Kidney epithelial cell (primary cell): ENCODE data around the gene SDK2. TPM values are rescaled to one million over a fixed set of nuclear protein-coding genes. Genes with fewer than 3 reads are reported as not detected.

Source experiments
- DNase-seq: peaks from one replicate; pipeline ENCODE4 v3.0.0-alpha.2; 2010; ENCODE audit warnings: low read depth
- H3K27me3 ChIP-seq: 2 replicates; pipeline ENCODE4 v1.6.0; 2011; ENCODE audit warnings: low read length; ENCODE audit not compliant: control insufficient read depth, insufficient read depth
- H3K36me3 ChIP-seq: 2 replicates; pipeline ENCODE4 v1.5.1; 2011; ENCODE audit warnings: low read length; ENCODE audit not compliant: control insufficient read depth, insufficient read depth
- H3K4me3 ChIP-seq: 2 replicates; pipeline ENCODE4 v1.5.1; 2011; ENCODE audit warnings: low read depth, mild to moderate bottlenecking, control low read depth, low read length
- total RNA-seq: library from RNA; depleted of rRNA; stranded (reverse); fragments of >200 nt; gene quantifications from 2 replicates; pipeline ENCODE4 v1.2.3, GENCODE V29; 2015
- TF ChIP-seq, protein P1 (sequence below): IDR thresholded peaks from 2 replicates; pipeline ENCODE4 v1.5.1; 2011; ENCODE audit warnings: mild to moderate bottlenecking, moderate library complexity, low read length, control low read depth, inconsistent platforms; ENCODE audit not compliant: insufficient read depth, poor library complexity, severe bottlenecking

Gene SDK2
- total RNA-seq, 1 donor from 2014 or later, result 1.2 TPM

- no peak overlapping the region for H3K4me3 ChIP-seq
- no peaks in the 10 kb centered on the region for H3K36me3 ChIP-seq
- no peak for DNase-seq
- TF ChIP-seq, protein P1, sequence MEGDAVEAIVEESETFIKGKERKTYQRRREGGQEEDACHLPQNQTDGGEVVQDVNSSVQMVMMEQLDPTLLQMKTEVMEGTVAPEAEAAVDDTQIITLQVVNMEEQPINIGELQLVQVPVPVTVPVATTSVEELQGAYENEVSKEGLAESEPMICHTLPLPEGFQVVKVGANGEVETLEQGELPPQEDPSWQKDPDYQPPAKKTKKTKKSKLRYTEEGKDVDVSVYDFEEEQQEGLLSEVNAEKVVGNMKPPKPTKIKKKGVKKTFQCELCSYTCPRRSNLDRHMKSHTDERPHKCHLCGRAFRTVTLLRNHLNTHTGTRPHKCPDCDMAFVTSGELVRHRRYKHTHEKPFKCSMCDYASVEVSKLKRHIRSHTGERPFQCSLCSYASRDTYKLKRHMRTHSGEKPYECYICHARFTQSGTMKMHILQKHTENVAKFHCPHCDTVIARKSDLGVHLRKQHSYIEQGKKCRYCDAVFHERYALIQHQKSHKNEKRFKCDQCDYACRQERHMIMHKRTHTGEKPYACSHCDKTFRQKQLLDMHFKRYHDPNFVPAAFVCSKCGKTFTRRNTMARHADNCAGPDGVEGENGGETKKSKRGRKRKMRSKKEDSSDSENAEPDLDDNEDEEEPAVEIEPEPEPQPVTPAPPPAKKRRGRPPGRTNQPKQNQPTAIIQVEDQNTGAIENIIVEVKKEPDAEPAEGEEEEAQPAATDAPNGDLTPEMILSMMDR, result no peak
- no peaks in the 10 kb centered on the region for H3K27me3 ChIP-seq
These were observed 111.8 kb downstream of the SDK2 start for GRCh38 chr17:73532421-73532901.

GRCh38 chr17:73531158-73531557 lies 113.1 kb downstream of the SDK2 start:
- no peaks in the 10 kb centered on the region for H3K27me3 ChIP-seq
- DNase-seq, result no peak
- TF ChIP-seq, protein P1, result no peak
- no peaks in the 10 kb centered on the region for H3K36me3 ChIP-seq
- H3K4me3 ChIP-seq, result no peak overlapping the region

GRCh38 chr17:73528679-73529078 lies 115.6 kb downstream of the SDK2 start:
- TF ChIP-seq, protein P1, result no peak

DNA sequence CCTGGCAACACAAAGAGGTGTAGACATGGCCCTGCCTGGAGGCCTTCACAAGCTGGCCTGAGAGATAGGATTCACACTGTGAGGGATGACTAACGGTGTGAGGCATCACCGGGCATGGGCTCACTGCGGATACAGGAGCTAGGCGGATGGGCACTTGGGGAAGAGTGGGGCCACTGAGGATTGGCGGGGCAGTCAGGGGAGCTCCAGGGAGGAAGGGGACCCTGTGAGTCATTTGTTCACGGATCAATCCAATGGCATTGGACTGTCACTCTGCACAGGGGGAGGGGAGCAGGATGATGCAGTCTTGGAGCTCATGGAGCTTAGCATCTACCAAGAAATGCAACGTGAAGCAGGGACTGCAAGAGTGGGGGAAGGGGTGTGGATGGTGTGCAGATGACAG lies 117.3 kb downstream of the SDK2 start:
- Histone ChIP-seq H3K27me3 (no peaks in the 10 kb centered on the region), H3K36me3 (no peaks in the 10 kb centered on the region), H3K4me3 (no peak overlapping the region)
- DNase-seq, result no peak
- TF ChIP-seq, protein P1, result no peak

More at GRCh38 chr17:73528679-73529078, 115.6 kb downstream of the SDK2 start:
- H3K4me3 ChIP-seq, result no peak overlapping the region
- no peaks in the 10 kb centered on the region for H3K27me3 ChIP-seq
- no peaks in the 10 kb centered on the region for H3K36me3 ChIP-seq
- no peak for DNase-seq

DNA sequence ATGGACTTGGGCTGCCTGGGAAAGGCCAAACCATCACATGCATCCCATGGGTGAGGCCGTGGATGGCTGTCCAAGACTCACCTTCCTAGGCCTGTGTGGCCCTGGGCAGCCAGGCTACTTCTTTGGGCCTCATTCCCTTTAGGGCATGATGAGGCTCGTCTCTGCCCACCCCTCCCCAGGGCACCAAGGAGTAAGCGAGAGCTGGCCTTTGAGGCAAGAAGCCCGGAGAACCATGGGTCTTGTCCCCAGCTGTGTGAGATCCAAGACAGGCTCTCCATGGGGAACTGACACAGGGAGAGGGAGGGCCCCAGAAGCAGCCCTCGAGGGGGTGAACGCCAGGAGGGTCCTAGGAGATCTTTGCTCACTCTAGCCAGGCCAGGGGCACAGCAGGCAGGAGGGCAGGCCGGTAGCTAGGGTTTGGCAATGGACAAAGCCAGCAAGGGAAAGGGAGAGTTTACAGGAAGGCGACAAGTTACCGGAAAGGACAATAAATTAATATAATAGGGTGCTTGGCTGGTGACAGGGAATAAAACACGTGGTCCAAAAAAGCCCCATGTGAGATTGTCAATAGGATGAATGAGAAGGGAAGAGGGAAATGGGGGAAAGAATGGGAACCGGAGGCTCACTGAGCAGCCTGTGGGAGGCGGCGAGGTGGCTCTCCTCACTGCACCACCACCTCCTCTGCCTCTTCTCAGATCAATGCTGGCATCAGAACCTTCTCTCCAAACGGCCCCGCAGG lies 119.1 kb downstream of the SDK2 start:
- TF ChIP-seq, protein P1, result no peak
- H3K27me3 ChIP-seq, result no peaks in the 10 kb centered on the region
- no peaks in the 10 kb centered on the region for H3K36me3 ChIP-seq
- no peak for DNase-seq
- H3K4me3 ChIP-seq, result no peak overlapping the region

GRCh38 chr17:73522696-73523095 lies 121.5 kb downstream of the SDK2 start:
- Histone ChIP-seq H3K36me3 (no peaks in the 10 kb centered on the region), H3K27me3 (no peaks in the 10 kb centered on the region), H3K4me3 (no peak overlapping the region)
- no peak for DNase-seq
- TF ChIP-seq, protein P1, result no peak
